Measurements from ENCODE around the gene GRAMD2A. TPM values are rescaled to one million over a fixed set of nuclear protein-coding genes. Genes with fewer than 3 reads are reported as not detected.
A peak's percentile ranks its signal among the peaks of the same experiment; 100 is the strongest.

Gene GRAMD2A
- total and polyA plus RNA-seq, 2 experiments from 2014 or later = 0.70 to 2.8 TPM

DNA sequence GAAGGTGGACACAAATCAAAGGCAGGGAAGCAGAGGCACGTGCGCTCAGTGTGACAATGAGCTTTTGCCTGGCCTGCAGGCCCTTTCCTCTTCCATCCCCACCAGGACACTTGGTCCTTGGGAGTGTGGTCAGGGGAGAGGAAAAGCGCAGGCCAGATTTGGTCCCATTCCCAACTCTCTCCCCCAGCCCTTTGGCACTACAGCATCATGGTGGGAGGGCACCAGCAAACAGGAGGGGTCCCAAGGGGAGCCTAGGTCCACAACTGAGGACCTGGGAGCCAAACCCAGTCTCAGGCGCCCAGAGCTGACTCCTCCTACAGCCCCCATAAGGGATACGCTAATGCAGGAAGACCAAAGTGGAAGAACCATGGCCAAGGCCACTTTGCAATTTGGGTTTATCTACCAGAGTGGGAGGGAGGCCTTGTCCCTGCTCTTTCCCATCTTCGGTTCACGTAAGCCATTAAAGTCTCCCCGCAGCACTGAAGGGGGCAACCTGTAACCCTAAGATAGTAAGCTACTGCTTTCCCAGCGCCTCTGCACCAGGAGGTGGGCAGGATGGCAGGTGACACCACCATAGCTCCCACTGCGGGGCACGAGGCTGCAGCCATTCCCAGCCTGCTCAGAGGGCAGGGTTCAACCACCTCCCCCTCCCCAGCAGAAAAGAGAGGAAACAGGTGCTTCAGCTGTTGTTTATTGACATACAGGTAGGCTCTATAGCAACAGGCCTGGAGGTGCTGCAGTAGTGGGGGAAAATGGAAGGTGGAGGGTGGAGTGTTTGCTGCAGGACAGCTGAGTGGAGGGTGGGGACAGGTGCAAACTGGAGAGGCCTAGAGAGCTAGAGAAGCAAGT lies 993 bp upstream of the GRAMD2A start (continued):
- TF ChIP-seq, protein P1, sequence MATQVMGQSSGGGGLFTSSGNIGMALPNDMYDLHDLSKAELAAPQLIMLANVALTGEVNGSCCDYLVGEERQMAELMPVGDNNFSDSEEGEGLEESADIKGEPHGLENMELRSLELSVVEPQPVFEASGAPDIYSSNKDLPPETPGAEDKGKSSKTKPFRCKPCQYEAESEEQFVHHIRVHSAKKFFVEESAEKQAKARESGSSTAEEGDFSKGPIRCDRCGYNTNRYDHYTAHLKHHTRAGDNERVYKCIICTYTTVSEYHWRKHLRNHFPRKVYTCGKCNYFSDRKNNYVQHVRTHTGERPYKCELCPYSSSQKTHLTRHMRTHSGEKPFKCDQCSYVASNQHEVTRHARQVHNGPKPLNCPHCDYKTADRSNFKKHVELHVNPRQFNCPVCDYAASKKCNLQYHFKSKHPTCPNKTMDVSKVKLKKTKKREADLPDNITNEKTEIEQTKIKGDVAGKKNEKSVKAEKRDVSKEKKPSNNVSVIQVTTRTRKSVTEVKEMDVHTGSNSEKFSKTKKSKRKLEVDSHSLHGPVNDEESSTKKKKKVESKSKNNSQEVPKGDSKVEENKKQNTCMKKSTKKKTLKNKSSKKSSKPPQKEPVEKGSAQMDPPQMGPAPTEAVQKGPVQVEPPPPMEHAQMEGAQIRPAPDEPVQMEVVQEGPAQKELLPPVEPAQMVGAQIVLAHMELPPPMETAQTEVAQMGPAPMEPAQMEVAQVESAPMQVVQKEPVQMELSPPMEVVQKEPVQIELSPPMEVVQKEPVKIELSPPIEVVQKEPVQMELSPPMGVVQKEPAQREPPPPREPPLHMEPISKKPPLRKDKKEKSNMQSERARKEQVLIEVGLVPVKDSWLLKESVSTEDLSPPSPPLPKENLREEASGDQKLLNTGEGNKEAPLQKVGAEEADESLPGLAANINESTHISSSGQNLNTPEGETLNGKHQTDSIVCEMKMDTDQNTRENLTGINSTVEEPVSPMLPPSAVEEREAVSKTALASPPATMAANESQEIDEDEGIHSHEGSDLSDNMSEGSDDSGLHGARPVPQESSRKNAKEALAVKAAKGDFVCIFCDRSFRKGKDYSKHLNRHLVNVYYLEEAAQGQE (IDR thresholded peaks at IDR 0.05; ENCODE audit: unreplicated experiment) = no peak
- TF ChIP-seq CREB1 (CRISPR knock-in tag; IDR thresholded peaks at IDR 0.05; ENCODE audit: low read depth) = no peak
- TF ChIP-seq, protein P2, sequence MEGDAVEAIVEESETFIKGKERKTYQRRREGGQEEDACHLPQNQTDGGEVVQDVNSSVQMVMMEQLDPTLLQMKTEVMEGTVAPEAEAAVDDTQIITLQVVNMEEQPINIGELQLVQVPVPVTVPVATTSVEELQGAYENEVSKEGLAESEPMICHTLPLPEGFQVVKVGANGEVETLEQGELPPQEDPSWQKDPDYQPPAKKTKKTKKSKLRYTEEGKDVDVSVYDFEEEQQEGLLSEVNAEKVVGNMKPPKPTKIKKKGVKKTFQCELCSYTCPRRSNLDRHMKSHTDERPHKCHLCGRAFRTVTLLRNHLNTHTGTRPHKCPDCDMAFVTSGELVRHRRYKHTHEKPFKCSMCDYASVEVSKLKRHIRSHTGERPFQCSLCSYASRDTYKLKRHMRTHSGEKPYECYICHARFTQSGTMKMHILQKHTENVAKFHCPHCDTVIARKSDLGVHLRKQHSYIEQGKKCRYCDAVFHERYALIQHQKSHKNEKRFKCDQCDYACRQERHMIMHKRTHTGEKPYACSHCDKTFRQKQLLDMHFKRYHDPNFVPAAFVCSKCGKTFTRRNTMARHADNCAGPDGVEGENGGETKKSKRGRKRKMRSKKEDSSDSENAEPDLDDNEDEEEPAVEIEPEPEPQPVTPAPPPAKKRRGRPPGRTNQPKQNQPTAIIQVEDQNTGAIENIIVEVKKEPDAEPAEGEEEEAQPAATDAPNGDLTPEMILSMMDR (conservative IDR thresholded peaks at IDR 0.05; ENCODE audit: low read depth in 2 of 2) = no peak
- no peak for TF ChIP-seq JUNB (IDR thresholded peaks at IDR 0.05; ENCODE audit: unreplicated experiment)
- TF ChIP-seq ETS1 (IDR thresholded peaks at IDR 0.05) = no peak
- peak; percentile 8; the same call in 1 of the 2 replicates for TF ChIP-seq POLR2AphosphoS5 (IDR thresholded peaks at IDR 0.05; ENCODE audit: low read depth)

DNA sequence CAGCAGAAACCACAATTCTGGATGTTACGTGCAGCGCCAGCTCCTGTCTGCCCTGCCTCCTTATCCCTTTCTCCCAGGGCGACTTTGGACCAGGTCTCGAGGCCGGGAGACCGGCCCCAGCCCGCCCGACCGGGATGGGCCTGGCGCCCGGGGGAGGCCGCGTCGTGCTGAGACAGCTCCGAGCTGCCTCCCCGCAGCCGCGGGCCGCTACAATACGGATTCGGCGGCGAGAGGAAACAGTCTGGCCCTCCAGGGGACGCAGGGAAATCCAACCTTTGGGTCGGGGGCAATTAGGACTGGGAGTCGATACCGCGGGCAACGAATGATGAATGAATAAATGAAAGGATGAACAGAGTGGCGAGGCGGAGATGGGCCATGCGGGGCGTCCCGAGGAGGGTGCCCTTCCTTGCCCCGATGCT lies 537 bp downstream of the GRAMD2A start:
- Mint-ChIP-seq H3K9me3 (peaks cover 3% of the 10 kb centered on the region; the same call in 1 of the 3 replicates), H3K36me3 (ENCODE audit: low read depth) (peaks cover 41% of the 10 kb centered on the region), H3K4me3 (peak overlapping the region; percentile 85), H3K27ac (no peak overlapping the region), H3K4me1 (peaks cover 25% of the 10 kb centered on the region), H3K27me3 (ENCODE audit: insufficient read depth, low read depth, poor library complexity) (peaks cover 48% of the 10 kb centered on the region)
- Histone ChIP-seq H3F3A (replicated peaks; ENCODE audit: low read depth) (peaks cover 51% of the 10 kb centered on the region), H3K4me1 (ENCODE audit: insufficient read depth) (peaks cover 15% of the 10 kb centered on the region; the same call in 1 of the 2 replicates), H3K79me2 (replicated peaks; ENCODE audit: insufficient read depth) (no peaks in the 10 kb centered on the region), H3K36me3 (ENCODE audit: insufficient read depth) (peaks cover 21% of the 10 kb centered on the region), H2AFZ (peak overlapping the region; percentile 96), H3K4me3 (peak overlapping the region; percentile 78), H3K27me3 (ENCODE audit: insufficient read depth) (peaks cover 21% of the 10 kb centered on the region), H3K4me2 (peak overlapping the region; percentile 95), H4K20me1 (replicated peaks; ENCODE audit: insufficient read depth) (peaks cover 30% of the 10 kb centered on the region), H3K9me2 (ENCODE audit: insufficient read depth) (no peaks in the 10 kb centered on the region), H3K27ac (ENCODE audit: low read depth) (no peak overlapping the region)
- ATAC-seq (peak; percentile 33), DNase-seq (ENCODE audit: low spot score) (peak; percentile 53)
- TF ChIP-seq ZNF462 (CRISPR knock-in tag; IDR thresholded peaks at IDR 0.05) = no peak
- TF ChIP-seq, protein P2 (conservative IDR thresholded peaks at IDR 0.05; ENCODE audit: low read depth in 2 of 2) = no peak

Data from GM23338 (cell line).